Small intestine (tissue), 7 donors: ENCODE results near the gene EPB41L3. TPM values are rescaled to one million over a fixed set of nuclear protein-coding genes. Genes with fewer than 3 reads are reported as not detected.
A peak's percentile ranks its signal among the peaks of the same experiment; 100 is the strongest.

Experiments used
- DNase-seq, 2 donors: peaks; one replicate each; pipeline versions ENCODE4 v3.0.0 to v3.0.0-alpha.2; 2013
- FAIRE-seq: peaks from 2 replicates; lab custom pipeline; 2012; peaks lifted over from hg19 to GRCh38; lab: Jason Lieb, UNC
- H3K27ac ChIP-seq, 3 donors: one replicate each; pipeline ENCODE4 v1.5.1; 2013; ENCODE audit warnings: low read length in 2 of 3, mild to moderate bottlenecking in 2 of 3, control low read depth in 1 of 3, inconsistent platforms in 1 of 3, low read depth in 1 of 3, moderate library complexity in 1 of 3
- H3K27me3 ChIP-seq, 3 donors: one replicate each; pipeline ENCODE4 v1.6.1; 2013; ENCODE audit warnings: low read length in 3 of 3, inconsistent platforms in 1 of 3; ENCODE audit not compliant: control insufficient read depth in 3 of 3, insufficient read depth in 3 of 3
- H3K36me3 ChIP-seq, 3 donors: one replicate each; pipeline ENCODE4 v1.6.1; 2013; ENCODE audit warnings: low read length in 3 of 3, inconsistent platforms in 1 of 3, low read depth in 1 of 3, mild to moderate bottlenecking in 1 of 3, moderate library complexity in 1 of 3; ENCODE audit not compliant: control insufficient read depth in 3 of 3, insufficient read depth in 2 of 3
- H3K4me1 ChIP-seq, 3 donors: one replicate each; pipeline ENCODE4 v1.6.1; 2013; ENCODE audit warnings: low read length in 2 of 3, inconsistent platforms in 1 of 3, low read depth in 1 of 3, mild to moderate bottlenecking in 1 of 3, moderate library complexity in 1 of 3; ENCODE audit not compliant: control insufficient read depth in 3 of 3, insufficient read depth in 2 of 3
- H3K4me3 ChIP-seq, 3 donors: one replicate each; pipeline ENCODE4 v1.5.1; 2013; ENCODE audit warnings: low read length in 3 of 3, control low read depth in 1 of 3, inconsistent platforms in 1 of 3, low read depth in 1 of 3, mild to moderate bottlenecking in 1 of 3, moderate library complexity in 1 of 3
- H3K9me3 ChIP-seq, 2 donors: one replicate each; pipeline ENCODE4 v1.6.1; 2013; ENCODE audit warnings: low read depth in 1 of 2, low read length in 1 of 2; ENCODE audit not compliant: control insufficient read depth in 2 of 2, insufficient read depth in 1 of 2
- WGBS, 3 donors: extraction: QIAGEN DNeasy Blood & Tissue Kit; methylation state at CpG; one replicate each; pipeline ENCODE4 v1.1.7; 2013; 5-methylcytosine and 5-hydroxymethylcytosine counted together
- polyA plus RNA-seq, 4 donors: library from polyadenylated mRNA; stranded (reverse) in 3 of 4; unstranded in 1 of 4; fragments of 200-250 nt in 3 of 4; fragments of 120-200 nt in 1 of 4; gene quantifications; one replicate each; pipeline versions ENCODE4 v1.2.1 to v1.2.3, GENCODE V29; 2013
- donor health status: healthy with polysubstance abuse.
- donor health status: control.
- donor health status: control.
- donor health status: Bipolar disorder and iron deficiency.
- donor health status: healthy.

The EPB41L3 gene
- polyA plus RNA-seq, 4 donors: 36.6 to 167 (median 80.2) TPM

- 85 to 92% (median 86%) methylated on average over 5 of the region's 5 CpGs for WGBS, 3 donors
- no peak for FAIRE-seq
Observed at GRCh38 chr18:5421981-5422380, 121.8 kb downstream of the EPB41L3 start.

DNA sequence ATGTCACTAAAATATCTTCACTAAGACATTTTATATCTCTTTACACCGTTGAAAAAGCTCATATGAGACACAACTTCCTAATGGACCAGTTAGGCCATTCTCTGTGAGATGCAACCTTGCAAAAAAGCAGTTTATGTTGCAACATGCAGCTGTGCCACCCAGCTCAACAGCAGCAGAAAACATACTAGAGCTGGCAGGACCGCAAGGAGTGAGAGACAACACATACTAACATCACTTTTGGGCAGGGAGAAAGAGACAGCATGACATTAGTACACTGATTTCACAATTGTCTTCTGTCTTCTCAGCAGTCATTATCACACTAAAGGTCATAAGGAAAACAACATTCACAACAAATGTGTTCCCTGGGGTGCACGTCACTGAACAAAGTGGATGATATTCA lies 122.9 kb downstream of the EPB41L3 start:
- DNase-seq: no peak
- H3K36me3 ChIP-seq: peaks cover 3 to 20% (median 12%) of the 10 kb centered on the region in 3 donors
- no peaks in the 10 kb centered on the region for H3K4me1 ChIP-seq
- H3K27ac ChIP-seq: no peak overlapping the region
- 83 to 89% (median 86%) methylated on average over 3 of the region's 3 CpGs for whole genome bisulfite sequencing, 3 donors
- FAIRE-seq: no peak
- no peaks in the 10 kb centered on the region for H3K9me3 ChIP-seq
- H3K4me3 ChIP-seq: no peak overlapping the region
- no peaks in the 10 kb centered on the region for H3K27me3 ChIP-seq

More at GRCh38 chr18:5421981-5422380, 121.8 kb downstream of the EPB41L3 start:
- H3K4me3 ChIP-seq: no peak overlapping the region
- no peaks in the 10 kb centered on the region for H3K27me3 ChIP-seq
- H3K27ac ChIP-seq: no peak overlapping the region
- no peaks in the 10 kb centered on the region for H3K4me1 ChIP-seq
- peaks cover 3 to 17% (median 9%) of the 10 kb centered on the region in 3 donors for H3K36me3 ChIP-seq
- no peaks in the 10 kb centered on the region for H3K9me3 ChIP-seq
- no peak for DNase-seq

GRCh38 chr18:5419601-5420000 lies 124.2 kb downstream of the EPB41L3 start:
- DNase-seq (no peak), FAIRE-seq (no peak)
- Histone ChIP-seq H3K4me1 (no peaks in the 10 kb centered on the region), H3K36me3 (peaks cover 3 to 20% (median 20%) of the 10 kb centered on the region in 3 donors), H3K4me3 (no peak overlapping the region), H3K27me3 (no peaks in the 10 kb centered on the region), H3K27ac (no peak overlapping the region), H3K9me3 (no peaks in the 10 kb centered on the region)
- WGBS, 3 donors: 90 to 93% (median 91%) methylated on average over 9 of the region's 9 CpGs

DNA sequence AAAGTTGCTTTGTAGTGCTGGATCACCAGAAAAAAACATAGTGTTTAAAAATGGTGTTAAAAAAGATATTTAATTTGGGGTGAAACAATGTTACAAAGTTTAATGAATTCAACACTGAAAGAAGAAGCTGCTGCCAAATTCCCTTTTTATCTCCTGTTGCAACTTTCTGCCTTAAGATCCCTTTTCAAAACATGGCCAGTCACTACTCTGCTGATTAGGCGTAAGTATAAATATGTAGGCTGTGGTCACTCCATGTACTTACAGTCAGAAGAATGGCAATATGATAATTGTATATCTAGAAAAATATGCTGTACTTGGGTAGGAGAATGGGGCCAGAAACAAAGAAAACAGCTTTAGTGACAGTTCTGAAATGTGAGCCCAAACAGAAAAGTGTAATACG lies 124.8 kb downstream of the EPB41L3 start:
- H3K4me1 ChIP-seq: no peaks in the 10 kb centered on the region
- H3K27me3 ChIP-seq: no peaks in the 10 kb centered on the region
- no peak for FAIRE-seq
- 91 to 97% (median 93%) methylated on average over 2 of the region's 2 CpGs for WGBS, 3 donors
- H3K4me3 ChIP-seq: no peak overlapping the region
- H3K36me3 ChIP-seq: peaks cover 3 to 22% (median 20%) of the 10 kb centered on the region in 3 donors
- H3K27ac ChIP-seq: no peak overlapping the region
- no peaks in the 10 kb centered on the region for H3K9me3 ChIP-seq
- no peak for DNase-seq

GRCh38 chr18:5417342-5417741 lies 126.5 kb downstream of the EPB41L3 start:
- H3K36me3 ChIP-seq: peaks cover 3 to 20% (median 17%) of the 10 kb centered on the region in 3 donors
- DNase-seq (peak in 1 of 2 donors; percentile 13), FAIRE-seq (no peak)
- H3K4me3 ChIP-seq: no peak overlapping the region
- H3K9me3 ChIP-seq: no peaks in the 10 kb centered on the region
- H3K4me1 ChIP-seq: no peaks in the 10 kb centered on the region
- no peaks in the 10 kb centered on the region for H3K27me3 ChIP-seq
- 69 to 77% (median 71%) methylated on average over 8 of the region's 8 CpGs for WGBS, 3 donors
- H3K27ac ChIP-seq: no peak overlapping the region

GRCh38 chr18:5416112-5416511 lies 127.7 kb downstream of the EPB41L3 start:
- WGBS, 3 donors: 80 to 92% (median 92%) methylated on average over 3 of the region's 3 CpGs
- no peak for FAIRE-seq

DNA sequence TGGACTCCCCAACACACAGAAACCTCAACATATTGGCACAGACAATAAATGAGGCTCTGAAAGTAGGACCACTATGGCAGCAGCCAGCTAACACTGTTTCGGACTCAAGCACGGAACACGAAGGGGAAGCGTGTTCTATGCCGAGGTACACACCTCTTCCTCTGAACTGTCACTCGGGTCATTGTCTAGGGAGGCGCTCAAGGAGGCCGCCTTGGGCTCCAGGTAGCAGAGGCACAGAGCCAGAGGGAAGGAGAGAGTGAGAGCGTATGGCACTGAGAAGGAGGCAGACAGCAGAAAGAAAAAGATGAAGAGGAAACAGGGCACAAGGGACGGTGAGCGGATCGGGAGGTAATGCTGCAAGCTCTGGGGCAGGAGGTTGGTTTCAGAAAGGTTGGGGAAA lies 128.1 kb downstream of the EPB41L3 start:
- no peaks in the 10 kb centered on the region for H3K27me3 ChIP-seq
- H3K4me1 ChIP-seq: no peaks in the 10 kb centered on the region
- FAIRE-seq (no peak), DNase-seq (no peak)
- H3K9me3 ChIP-seq: no peaks in the 10 kb centered on the region
- H3K36me3 ChIP-seq: peaks cover 3 to 24% (median 12%) of the 10 kb centered on the region in 3 donors
- H3K27ac ChIP-seq: no peak overlapping the region
- WGBS, 3 donors: 96 to 98% (median 97%) methylated on average over 12 of the region's 12 CpGs
- no peak overlapping the region for H3K4me3 ChIP-seq

More at GRCh38 chr18:5416112-5416511, 127.7 kb downstream of the EPB41L3 start:
- Histone ChIP-seq H3K4me3 (no peak overlapping the region), H3K27ac (no peak overlapping the region), H3K27me3 (no peaks in the 10 kb centered on the region), H3K9me3 (no peaks in the 10 kb centered on the region), H3K4me1 (no peaks in the 10 kb centered on the region), H3K36me3 (peaks cover 3 to 23% (median 12%) of the 10 kb centered on the region in 3 donors)
- no peak for DNase-seq

GRCh38 chr18:5415031-5415430 lies 128.8 kb downstream of the EPB41L3 start:
- WGBS, 3 donors: 87 to 95% (median 88%) methylated on average over 4 of the region's 4 CpGs

DNA sequence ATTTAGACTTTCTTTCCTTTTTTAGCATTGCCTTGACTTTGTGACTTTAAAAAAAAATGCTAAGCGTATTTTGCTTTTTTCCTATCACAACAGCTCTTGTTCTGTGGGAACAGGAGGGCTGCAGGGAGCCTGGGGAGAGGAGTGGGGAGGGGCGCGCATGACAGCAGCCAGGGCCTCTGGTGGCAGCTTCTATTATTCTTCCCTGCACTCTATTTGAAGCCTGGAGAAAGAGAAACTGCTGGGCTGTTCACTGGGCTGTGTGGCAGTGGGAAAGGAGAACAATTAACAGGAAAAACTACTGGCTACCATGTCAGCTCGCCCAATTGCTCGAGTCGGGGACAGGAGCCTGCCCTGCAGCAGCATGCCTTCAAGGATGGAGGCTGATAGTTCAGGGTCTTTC lies 129.3 kb downstream of the EPB41L3 start:
- no peak for DNase-seq
- no peak overlapping the region for H3K4me3 ChIP-seq
- no peak overlapping the region for H3K27ac ChIP-seq
- WGBS, 3 donors: 60 to 86% (median 81%) methylated on average over 6 of the region's 6 CpGs
- H3K36me3 ChIP-seq: peaks cover 2 to 26% (median 10%) of the 10 kb centered on the region in 3 donors
- H3K9me3 ChIP-seq: no peaks in the 10 kb centered on the region
- no peaks in the 10 kb centered on the region for H3K4me1 ChIP-seq
- no peaks in the 10 kb centered on the region for H3K27me3 ChIP-seq
- no peak for FAIRE-seq

More at GRCh38 chr18:5415031-5415430, 128.8 kb downstream of the EPB41L3 start:
- no peaks in the 10 kb centered on the region for H3K4me1 ChIP-seq
- FAIRE-seq (no peak), DNase-seq (no peak)
- no peak overlapping the region for H3K27ac ChIP-seq
- no peaks in the 10 kb centered on the region for H3K27me3 ChIP-seq
- H3K4me3 ChIP-seq: no peak overlapping the region
- no peaks in the 10 kb centered on the region for H3K9me3 ChIP-seq
- peaks cover 3 to 28% (median 12%) of the 10 kb centered on the region in 3 donors for H3K36me3 ChIP-seq
